ENCODE results near the gene DNMT3L. TPM values are rescaled to one million over a fixed set of nuclear protein-coding genes. Genes with fewer than 3 reads are reported as not detected.

The DNMT3L gene
- polyA plus RNA-seq, 1 donor (not counting 4 experiments of a cell fraction or from before 2014, with no cell fraction given), result not detected

DNA sequence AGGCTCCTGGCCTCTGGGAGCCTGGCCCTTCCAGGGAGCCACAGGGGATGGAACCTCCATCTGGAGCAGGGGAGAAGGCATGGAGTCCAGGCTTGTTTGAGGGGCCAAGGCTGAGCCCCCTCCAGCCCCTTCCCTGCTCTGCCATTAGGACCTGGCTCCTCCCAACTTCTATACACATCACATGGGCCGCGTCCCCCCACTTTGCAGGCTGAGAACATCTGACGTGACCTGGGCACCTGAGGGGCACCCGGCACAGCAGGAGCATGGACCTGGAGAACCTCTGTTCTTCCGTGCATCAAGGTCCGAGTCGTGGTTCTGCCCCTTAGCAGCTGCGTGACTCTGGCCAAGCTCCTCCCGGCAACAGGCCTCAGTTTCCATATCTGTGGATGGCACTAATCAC, 20.1 kb upstream of the DNMT3L start:
- TF ChIP-seq EZH2 (IDR thresholded peaks at IDR 0.05; ENCODE audit: low read length), result no peak
- TF ChIP-seq CTCF (optimal IDR thresholded peaks at IDR 0.05 in 1 of 3, IDR thresholded peaks at IDR 0.05 in 1 of 3, conservative IDR thresholded peaks at IDR 0.05 in 1 of 3; ENCODE audit: extremely low read depth in 1 of 3, insufficient read depth in 2 of 3, low read length in 3 of 3), result no peak
- Histone ChIP-seq H3K9me1 (ENCODE audit: control insufficient read depth, extremely low read depth, insufficient read depth, low read length) (no peaks in the 10 kb centered on the region), H3K9ac (ENCODE audit: control insufficient read depth, extremely low read depth, insufficient read depth, low read length) (no peak overlapping the region), H3K36me3 (ENCODE audit: control insufficient read depth in 2 of 2, extremely low read depth in 1 of 2, insufficient read depth in 2 of 2, low read length in 2 of 2) (no peaks in the 10 kb centered on the region), H3K4me2 (ENCODE audit: control insufficient read depth, extremely low read depth, insufficient read depth, low read depth, low read length) (no peak overlapping the region), H4K20me1 (ENCODE audit: control insufficient read depth, extremely low read depth, insufficient read depth, low read length) (no peaks in the 10 kb centered on the region), H3K27me3 (ENCODE audit: control insufficient read depth, extremely low read depth, insufficient read depth, low read length) (peaks cover 24% of the 10 kb centered on the region), H3K4me3 (ENCODE audit: control insufficient read depth in 2 of 3, extremely low read depth in 1 of 3, insufficient read depth in 2 of 3, low read depth in 1 of 3, low read length in 3 of 3) (no peak overlapping the region), H3K27ac (ENCODE audit: control insufficient read depth, insufficient read depth, low read length) (no peak overlapping the region), H3K9me3 (ENCODE audit: control insufficient read depth, low read depth, low read length) (no peaks in the 10 kb centered on the region), H3K4me1 (ENCODE audit: control insufficient read depth, extremely low read depth, insufficient read depth, low read length) (no peaks in the 10 kb centered on the region), H2AFZ (ENCODE audit: control insufficient read depth, low read length) (no peak overlapping the region), H3K79me2 (ENCODE audit: control insufficient read depth, insufficient read depth, low read length) (no peaks in the 10 kb centered on the region)
- no peak for DNase-seq (ENCODE audit: low read depth, low spot score)
- no peak for FAIRE-seq
- dilution Hi-C loops (cut with MboI; ENCODE audit: extremely low pct_ligation_motif_present, low sequenced_read_pairs), result no loop called here

DNA sequence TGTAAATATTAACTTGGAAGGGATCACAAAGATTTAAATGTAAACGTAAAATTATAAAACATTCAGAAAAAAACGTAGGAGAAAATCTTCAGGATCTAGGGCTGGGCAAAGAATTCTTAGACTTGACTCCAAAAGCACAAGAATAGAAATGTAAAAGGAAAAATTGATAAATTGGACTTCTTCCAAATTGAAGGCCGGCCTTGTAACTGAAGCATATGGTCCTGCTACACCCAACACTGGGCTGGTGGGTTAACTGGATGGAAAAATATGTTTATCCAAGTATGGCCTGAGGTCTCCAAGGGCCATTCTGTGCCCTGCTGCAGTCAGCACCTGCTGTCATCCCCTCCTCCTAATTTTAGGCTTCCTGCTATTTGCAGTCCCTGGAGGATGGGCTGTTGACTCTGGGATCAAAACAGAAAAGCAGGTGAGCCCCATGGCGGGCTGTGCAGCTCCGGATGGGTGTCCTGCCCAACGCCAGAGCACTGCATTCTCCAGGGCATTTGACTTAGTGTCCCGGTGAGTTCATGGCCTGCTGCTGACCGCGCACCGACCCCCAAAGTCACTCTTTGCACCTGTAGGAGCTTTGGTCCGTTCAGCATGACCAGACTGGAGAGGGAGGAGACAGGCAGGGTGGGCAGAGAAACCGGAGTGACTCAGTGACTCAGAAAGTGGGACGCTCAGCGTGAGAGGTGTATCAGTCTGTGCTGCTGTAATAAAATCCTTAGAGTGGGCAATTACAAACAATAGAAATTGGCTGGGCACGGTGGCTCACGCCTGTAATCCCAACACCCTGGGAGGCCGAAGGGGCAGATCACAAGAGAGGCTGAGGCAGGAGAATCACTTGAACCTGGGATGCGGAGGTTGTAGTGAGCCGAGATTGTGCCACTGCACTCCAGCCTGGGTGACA, 17.9 kb upstream of the DNMT3L start:
- no peak overlapping the region for H3K4me2 ChIP-seq (ENCODE audit: control insufficient read depth, extremely low read depth, insufficient read depth, low read depth, low read length)
- dilution Hi-C loops (cut with MboI; ENCODE audit: extremely low pct_ligation_motif_present, low sequenced_read_pairs), result no loop called here
- no peaks in the 10 kb centered on the region for H3K9me3 ChIP-seq (ENCODE audit: control insufficient read depth, low read depth, low read length)
- H3K79me2 ChIP-seq (ENCODE audit: control insufficient read depth, insufficient read depth, low read length), result no peaks in the 10 kb centered on the region
- TF ChIP-seq CTCF (optimal IDR thresholded peaks at IDR 0.05 in 1 of 3, IDR thresholded peaks at IDR 0.05 in 1 of 3, conservative IDR thresholded peaks at IDR 0.05 in 1 of 3; ENCODE audit: extremely low read depth in 1 of 3, insufficient read depth in 2 of 3, low read length in 3 of 3), result no peak
- no peak overlapping the region for H3K27ac ChIP-seq (ENCODE audit: control insufficient read depth, insufficient read depth, low read length)
- H2AFZ ChIP-seq (ENCODE audit: control insufficient read depth, low read length), result no peak overlapping the region
- H4K20me1 ChIP-seq (ENCODE audit: control insufficient read depth, extremely low read depth, insufficient read depth, low read length), result no peaks in the 10 kb centered on the region
- peaks cover 3% of the 10 kb centered on the region for H3K27me3 ChIP-seq (ENCODE audit: control insufficient read depth, extremely low read depth, insufficient read depth, low read length)
- H3K9me1 ChIP-seq (ENCODE audit: control insufficient read depth, extremely low read depth, insufficient read depth, low read length), result no peaks in the 10 kb centered on the region
- no peaks in the 10 kb centered on the region for H3K4me1 ChIP-seq (ENCODE audit: control insufficient read depth, extremely low read depth, insufficient read depth, low read length)
- H3K4me3 ChIP-seq (ENCODE audit: control insufficient read depth in 2 of 3, extremely low read depth in 1 of 3, insufficient read depth in 2 of 3, low read depth in 1 of 3, low read length in 3 of 3), result no peak overlapping the region
- H3K36me3 ChIP-seq (ENCODE audit: control insufficient read depth in 2 of 2, extremely low read depth in 1 of 2, insufficient read depth in 2 of 2, low read length in 2 of 2), result no peaks in the 10 kb centered on the region
- no peak overlapping the region for H3K9ac ChIP-seq (ENCODE audit: control insufficient read depth, extremely low read depth, insufficient read depth, low read length)
- DNase-seq (ENCODE audit: low read depth, low spot score), result no peak
- no peak for FAIRE-seq
